HL-60 (cell line): ENCODE results near the gene RASSF7.

Experiments used
- DNase-seq, 2 experiments: peaks; one replicate each; pipeline ENCODE4 v3.0.0-alpha.2; 2010 to 2020; ENCODE audit warnings: low read depth in 1 of 2, low spot score in 1 of 2
- H3K27ac ChIP-seq: fragments of 250-450 bp; sonication (Bioruptor Pico); replicated peaks from 2 replicates; pipeline ENCODE4 v1.5.1; 2020; ENCODE audit warnings: mild to moderate bottlenecking, moderate library complexity
- H3K27me3 ChIP-seq: fragments of 250-450 bp; sonication (Bioruptor Pico); 2 replicates; pipeline ENCODE4 v1.5.1; 2021; ENCODE audit warnings: mild to moderate bottlenecking, moderate library complexity; ENCODE audit not compliant: insufficient read depth, poor library complexity, severe bottlenecking
- H3K4me3 ChIP-seq: replicated peaks from 2 replicates; pipeline ENCODE4 v1.5.1; 2011; ENCODE audit warnings: mild to moderate bottlenecking, control low read depth, low read length; ENCODE audit not compliant: insufficient read depth
- GABPA ChIP-seq: IDR thresholded peaks from 2 replicates; pipeline ENCODE4 v1.6.1; 2012; ENCODE audit warnings: low read depth
- POLR2AphosphoS5 ChIP-seq: IDR thresholded peaks from 2 replicates; pipeline ENCODE4 v1.6.1; 2012; ENCODE audit warnings: low read depth
- SPI1 ChIP-seq: IDR thresholded peaks from 2 replicates; pipeline ENCODE4 v1.6.1; 2012; ENCODE audit warnings: low read depth, mild to moderate bottlenecking, borderline replicate concordance
- TF ChIP-seq, protein P1 (sequence below): IDR thresholded peaks from 2 replicates; pipeline ENCODE4 v1.6.1; 2012; ENCODE audit warnings: low read depth; ENCODE audit not compliant: insufficient replicate concordance
- TF ChIP-seq, protein P2 (sequence below): IDR thresholded peaks from one replicate; pipeline ENCODE4 v1.5.1; 2011; ENCODE audit warnings: low read length, control low read depth, inconsistent platforms; ENCODE audit not compliant: insufficient read depth

RASSF7 gene

DNA sequence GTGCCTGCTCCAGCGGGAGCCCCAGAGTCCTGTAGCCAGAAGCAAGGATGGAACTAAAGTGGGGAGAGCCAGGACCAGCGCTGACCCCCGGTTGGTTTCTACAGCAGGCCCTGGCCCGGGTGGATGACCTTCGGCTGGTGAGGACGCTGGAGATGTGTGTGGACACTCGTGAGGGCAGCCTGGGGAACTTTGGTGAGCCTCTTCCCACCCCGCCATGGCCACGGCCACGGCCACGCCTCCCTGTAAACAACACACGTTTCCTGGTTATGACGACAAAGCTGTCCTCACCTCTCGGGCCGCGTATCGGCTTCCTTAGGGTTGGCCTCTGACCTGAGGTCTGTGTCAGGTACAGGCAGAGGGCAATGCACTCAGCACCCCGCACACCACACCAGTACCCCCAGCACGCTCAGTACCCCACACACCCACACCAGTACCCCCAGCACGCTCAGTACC lies 19.3 kb upstream of the RASSF7 start:
- TF ChIP-seq POLR2AphosphoS5 (no peak), GABPA (no peak), SPI1 (no peak)
- TF ChIP-seq, protein P1, sequence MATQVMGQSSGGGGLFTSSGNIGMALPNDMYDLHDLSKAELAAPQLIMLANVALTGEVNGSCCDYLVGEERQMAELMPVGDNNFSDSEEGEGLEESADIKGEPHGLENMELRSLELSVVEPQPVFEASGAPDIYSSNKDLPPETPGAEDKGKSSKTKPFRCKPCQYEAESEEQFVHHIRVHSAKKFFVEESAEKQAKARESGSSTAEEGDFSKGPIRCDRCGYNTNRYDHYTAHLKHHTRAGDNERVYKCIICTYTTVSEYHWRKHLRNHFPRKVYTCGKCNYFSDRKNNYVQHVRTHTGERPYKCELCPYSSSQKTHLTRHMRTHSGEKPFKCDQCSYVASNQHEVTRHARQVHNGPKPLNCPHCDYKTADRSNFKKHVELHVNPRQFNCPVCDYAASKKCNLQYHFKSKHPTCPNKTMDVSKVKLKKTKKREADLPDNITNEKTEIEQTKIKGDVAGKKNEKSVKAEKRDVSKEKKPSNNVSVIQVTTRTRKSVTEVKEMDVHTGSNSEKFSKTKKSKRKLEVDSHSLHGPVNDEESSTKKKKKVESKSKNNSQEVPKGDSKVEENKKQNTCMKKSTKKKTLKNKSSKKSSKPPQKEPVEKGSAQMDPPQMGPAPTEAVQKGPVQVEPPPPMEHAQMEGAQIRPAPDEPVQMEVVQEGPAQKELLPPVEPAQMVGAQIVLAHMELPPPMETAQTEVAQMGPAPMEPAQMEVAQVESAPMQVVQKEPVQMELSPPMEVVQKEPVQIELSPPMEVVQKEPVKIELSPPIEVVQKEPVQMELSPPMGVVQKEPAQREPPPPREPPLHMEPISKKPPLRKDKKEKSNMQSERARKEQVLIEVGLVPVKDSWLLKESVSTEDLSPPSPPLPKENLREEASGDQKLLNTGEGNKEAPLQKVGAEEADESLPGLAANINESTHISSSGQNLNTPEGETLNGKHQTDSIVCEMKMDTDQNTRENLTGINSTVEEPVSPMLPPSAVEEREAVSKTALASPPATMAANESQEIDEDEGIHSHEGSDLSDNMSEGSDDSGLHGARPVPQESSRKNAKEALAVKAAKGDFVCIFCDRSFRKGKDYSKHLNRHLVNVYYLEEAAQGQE = no peak
- TF ChIP-seq, protein P2, sequence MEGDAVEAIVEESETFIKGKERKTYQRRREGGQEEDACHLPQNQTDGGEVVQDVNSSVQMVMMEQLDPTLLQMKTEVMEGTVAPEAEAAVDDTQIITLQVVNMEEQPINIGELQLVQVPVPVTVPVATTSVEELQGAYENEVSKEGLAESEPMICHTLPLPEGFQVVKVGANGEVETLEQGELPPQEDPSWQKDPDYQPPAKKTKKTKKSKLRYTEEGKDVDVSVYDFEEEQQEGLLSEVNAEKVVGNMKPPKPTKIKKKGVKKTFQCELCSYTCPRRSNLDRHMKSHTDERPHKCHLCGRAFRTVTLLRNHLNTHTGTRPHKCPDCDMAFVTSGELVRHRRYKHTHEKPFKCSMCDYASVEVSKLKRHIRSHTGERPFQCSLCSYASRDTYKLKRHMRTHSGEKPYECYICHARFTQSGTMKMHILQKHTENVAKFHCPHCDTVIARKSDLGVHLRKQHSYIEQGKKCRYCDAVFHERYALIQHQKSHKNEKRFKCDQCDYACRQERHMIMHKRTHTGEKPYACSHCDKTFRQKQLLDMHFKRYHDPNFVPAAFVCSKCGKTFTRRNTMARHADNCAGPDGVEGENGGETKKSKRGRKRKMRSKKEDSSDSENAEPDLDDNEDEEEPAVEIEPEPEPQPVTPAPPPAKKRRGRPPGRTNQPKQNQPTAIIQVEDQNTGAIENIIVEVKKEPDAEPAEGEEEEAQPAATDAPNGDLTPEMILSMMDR = no peak
- no peak overlapping the region for H3K27ac ChIP-seq
- no peaks in the 10 kb centered on the region for H3K27me3 ChIP-seq
- H3K4me3 ChIP-seq = no peak overlapping the region
- no peak for DNase-seq

DNA sequence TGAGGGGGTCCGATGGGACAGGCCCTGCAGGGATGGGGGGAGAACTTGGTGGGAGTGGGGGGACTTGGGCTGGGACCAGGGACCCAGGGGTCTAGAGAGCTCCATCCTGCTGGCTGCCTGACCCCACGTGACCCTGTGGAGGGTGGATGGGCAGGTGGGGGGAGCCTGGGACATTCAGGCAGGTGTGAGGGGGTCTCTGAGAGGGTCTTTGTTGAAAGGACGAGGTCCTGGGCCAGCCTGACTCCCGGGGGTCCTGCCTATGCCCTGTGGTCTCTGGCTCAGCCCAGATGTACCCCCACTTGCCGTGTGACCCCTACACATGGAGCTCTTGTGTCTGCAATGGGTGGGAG lies 16.0 kb upstream of the RASSF7 start:
- TF ChIP-seq, protein P1 = no peak
- TF ChIP-seq GABPA (no peak), POLR2AphosphoS5 (no peak), SPI1 (no peak)
- TF ChIP-seq, protein P2 = no peak
- no peaks in the 10 kb centered on the region for H3K27me3 ChIP-seq
- DNase-seq = no peak
- H3K4me3 ChIP-seq = no peak overlapping the region
- H3K27ac ChIP-seq = no peak overlapping the region

DNA sequence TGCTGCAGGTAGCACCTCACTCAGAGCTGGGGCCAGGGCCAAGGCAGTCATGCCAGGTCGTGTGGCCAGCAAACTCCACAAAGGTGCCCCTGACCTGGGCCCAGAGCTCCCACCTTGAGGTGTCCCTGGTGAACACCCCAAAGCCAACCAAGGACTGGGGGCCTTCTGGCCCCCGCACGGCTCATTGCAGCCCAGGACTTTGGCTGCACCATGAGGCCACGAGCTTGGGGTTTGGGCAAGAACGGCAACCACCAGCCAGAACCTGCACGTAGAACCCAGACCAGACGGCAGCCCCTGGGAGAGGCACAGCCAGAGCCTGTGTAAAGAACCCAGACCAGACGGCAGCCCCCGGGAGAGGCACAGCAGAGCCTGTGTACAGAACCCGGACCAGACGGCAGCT lies 15.6 kb upstream of the RASSF7 start:
- TF ChIP-seq, protein P2 = no peak
- TF ChIP-seq, protein P1 = no peak
- TF ChIP-seq SPI1 = no peak
- TF ChIP-seq GABPA = no peak
- TF ChIP-seq POLR2AphosphoS5 = no peak
- H3K27me3 ChIP-seq = no peaks in the 10 kb centered on the region
- H3K4me3 ChIP-seq = no peak overlapping the region

More for the DNA sequence above, 15.6 kb upstream of the RASSF7 start:
- no peak overlapping the region for H3K27ac ChIP-seq
- DNase-seq = no peak
